ACHN (cell line): Measurements from ENCODE around the gene TGFA.
"Not testable (repeated sequence)": the region's sequence is repeated elsewhere in the genome, so short reads cannot be mapped to it uniquely, and the experiment has no call there.

ENCODE experiments used
- DNase-seq: peaks from one replicate; pipeline ENCODE4 v3.0.0-alpha.2; 2015
- in situ Hi-C: cut with HindIII; loops from 2 replicates; pipeline ENCODE4 v1.10.0; 2017; ENCODE audit warnings: low sequenced_read_pairs, low pct_ligation_motif_present, low pct_unique_long_range_greater_than_20kb

Gene TGFA

DNA sequence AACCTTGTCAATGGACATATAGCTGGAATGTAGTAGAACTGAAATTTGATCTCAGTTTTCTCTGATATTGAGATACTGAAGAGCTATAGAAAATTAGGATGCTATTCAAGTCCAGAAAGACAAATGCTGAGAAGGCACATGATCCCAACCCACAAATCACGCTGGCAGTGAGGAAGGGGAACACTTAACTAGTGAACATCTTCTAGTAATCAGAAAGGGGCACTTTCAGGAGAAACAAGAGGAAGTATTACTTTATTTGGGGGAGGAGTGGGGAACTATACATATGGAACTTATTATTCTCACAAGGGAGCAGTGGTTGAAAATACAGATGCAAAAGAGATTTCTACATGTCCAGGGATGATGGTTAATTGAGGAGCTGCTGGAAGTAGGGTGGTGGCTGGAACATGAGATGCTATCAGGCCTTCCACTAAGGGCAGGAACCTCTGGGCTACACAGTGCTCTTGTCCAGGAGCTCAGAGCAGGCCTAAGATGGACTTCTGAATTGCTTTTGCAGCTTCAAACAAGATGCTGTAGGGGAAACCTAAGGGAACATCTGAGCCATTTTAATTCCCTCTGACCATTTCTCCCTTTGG is 79.3 kb downstream of the TGFA start:
- no peak for DNase-seq
- in situ Hi-C loops = no loop called here

- in situ Hi-C loops = no loop called here
- no peak for DNase-seq
These were observed 80.4 kb downstream of the TGFA start for GRCh38 chr2:70473101-70473722.

GRCh38 chr2:70472221-70472890 is 81.3 kb downstream of the TGFA start:
- in situ Hi-C loops = no loop called here

GRCh38 chr2:70471129-70471528 is 82.5 kb downstream of the TGFA start:
- in situ Hi-C loops = no loop called here
- no peak for DNase-seq

More at GRCh38 chr2:70472221-70472890, 81.3 kb downstream of the TGFA start:
- no peak for DNase-seq

GRCh38 chr2:70469961-70470360 is 83.7 kb downstream of the TGFA start:
- no peak for DNase-seq
- in situ Hi-C loops = no loop called here

- in situ Hi-C loops = no loop called here
- DNase-seq = no peak
These were observed 84.2 kb downstream of the TGFA start for GRCh38 chr2:70469435-70469834.

DNA sequence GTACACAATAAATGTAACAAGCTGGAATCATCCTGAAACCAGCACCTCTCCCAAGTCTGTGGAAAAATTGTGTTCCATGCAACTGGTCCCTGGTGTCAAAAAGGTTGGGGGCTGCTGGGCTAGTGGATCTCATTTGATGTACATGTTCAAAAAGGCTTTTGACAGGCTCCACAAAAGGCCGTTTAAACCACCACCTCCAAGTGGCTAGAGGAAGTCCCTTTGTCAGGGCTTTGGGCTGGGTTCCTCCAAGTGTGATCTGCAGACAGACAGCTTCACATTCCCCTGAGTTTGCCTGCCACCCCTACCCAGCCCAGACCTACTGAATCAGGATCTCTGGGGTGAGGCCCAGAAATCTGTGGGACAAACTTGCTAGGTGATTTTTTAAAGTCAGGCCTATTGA is 84.7 kb downstream of the TGFA start:
- no peak for DNase-seq
- in situ Hi-C loops = no loop called here

- in situ Hi-C loops = no loop called here
- DNase-seq = no peak
These were observed 85.5 kb downstream of the TGFA start for GRCh38 chr2:70467831-70468779.

DNA sequence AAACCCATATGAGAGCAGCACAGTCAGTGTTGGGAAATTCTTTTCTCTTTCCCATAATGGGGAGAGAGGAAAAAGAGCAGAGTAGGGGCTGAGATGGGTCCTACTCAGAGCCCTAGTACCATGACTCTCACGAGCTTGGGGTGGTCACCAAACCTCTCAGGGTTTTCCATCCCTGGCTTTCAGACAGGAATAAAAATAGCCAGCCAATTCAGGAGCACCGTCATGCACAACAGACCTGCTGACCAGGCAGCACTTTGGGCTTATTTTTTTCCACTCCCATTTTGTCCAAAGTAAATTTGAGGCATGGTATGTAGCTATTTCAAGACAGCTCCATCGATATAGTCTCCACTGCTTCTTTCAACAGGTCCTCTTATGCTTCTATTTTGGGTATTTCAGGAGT is 86.4 kb downstream of the TGFA start:
- in situ Hi-C loops = no loop called here
- no peak for DNase-seq

DNA sequence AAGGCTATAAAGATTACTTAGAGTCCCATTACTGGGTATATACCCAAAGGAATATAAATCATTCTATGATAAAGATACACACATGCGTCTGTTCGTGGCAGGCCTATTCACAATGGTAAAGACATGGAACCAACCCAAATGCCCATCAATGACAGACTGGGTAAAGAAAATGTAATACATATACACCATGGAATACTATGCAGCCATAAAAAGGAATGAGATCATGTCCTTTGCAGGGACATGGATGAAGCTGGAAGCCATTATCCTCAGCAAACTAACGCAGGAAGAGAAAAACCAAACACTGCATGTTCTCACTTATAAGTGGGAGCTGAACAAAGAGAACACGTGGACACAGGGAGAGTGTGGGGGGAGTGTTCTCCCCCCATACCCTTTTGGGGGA is 87.0 kb downstream of the TGFA start:
- in situ Hi-C loops = not testable (repeated sequence)

GRCh38 chr2:70463997-70464396 is 89.6 kb downstream of the TGFA start:
- in situ Hi-C loops = no loop called here
- no peak for DNase-seq

More for the DNA sequence above, 87.0 kb downstream of the TGFA start:
- DNase-seq = not testable (repeated sequence)

DNA sequence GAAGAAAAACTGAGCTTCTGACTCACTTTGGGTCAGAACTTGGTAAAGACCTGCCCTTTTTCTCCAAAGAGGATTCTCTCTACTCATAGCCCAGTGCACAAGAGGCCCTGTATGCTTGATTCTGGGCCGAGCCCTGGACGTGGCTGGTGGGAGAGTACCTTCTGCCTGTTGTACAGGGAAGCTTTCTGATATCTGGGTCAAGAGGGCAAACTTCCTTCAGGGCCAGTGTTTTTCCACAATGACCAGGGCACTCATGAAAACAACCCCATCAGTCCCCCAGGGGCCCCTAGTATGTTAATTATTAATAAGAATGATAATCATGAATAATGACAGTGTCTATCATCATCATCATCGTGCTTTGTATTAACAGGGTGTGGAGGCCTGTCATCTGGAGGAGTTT is 90.0 kb downstream of the TGFA start:
- in situ Hi-C loops = no loop called here
- DNase-seq = no peak

GRCh38 chr2:70461981-70462876 is 91.4 kb downstream of the TGFA start:
- no peak for DNase-seq
- in situ Hi-C loops = no loop called here

DNA sequence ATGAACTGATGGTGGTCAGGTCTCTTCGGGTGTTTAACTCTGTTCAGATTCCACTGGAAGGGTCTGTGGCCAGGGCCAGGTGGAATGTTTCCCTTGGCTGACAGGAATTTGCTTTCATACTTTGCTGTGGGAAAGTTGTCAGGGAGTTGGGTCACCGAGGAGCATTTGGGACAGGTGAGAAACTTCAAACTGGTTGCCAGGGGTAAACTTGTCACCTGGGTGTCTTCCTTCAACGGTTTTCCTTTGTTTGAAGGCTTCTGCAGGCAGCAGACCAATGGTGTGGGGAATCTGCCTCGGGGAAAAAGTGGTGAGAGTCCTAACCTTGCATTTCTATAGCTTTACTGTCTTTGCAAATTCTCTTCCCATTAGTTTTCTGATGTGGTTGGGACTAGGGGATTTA is 92.2 kb downstream of the TGFA start:
- in situ Hi-C loops = no loop called here
- no peak for DNase-seq

DNA sequence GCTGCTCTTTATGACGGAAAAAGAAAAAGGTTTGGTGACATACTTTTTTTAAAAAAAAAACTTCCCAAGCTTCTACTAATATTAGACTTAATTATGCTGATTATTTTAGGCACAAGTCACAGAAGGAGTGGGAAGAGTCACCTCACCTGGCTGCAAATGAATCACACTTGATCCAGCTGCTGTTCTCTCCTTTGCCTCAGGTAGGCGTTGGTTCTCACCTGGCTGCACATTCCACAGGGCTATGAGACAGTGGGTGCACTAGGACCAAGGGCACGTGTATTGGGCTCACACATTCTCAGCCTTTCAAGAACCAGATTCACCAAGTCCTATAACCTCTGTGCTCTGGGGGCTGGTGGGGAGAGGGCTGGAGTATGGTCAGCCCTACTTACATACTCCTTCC is 93.3 kb downstream of the TGFA start:
- no peak for DNase-seq
- in situ Hi-C loops = no loop called here

DNA sequence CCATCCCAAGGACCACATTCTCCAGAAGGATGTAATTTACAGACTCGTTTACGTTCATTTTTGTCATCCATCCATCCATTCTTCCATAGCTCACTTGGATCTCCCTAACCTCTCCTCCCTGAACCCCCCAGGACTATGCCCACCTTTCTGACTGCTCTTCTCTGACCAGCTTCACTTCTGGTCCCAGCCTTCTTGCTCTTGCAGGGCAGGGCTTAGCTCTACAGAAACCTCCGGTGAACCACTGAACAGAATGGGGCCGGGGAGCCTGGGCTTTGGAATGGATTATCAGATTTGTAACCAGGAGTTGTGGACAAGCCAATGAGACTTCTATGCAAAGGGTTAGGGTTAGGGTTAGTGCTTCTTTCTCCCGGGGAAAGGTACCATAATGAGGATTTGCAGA is 95.0 kb downstream of the TGFA start:
- in situ Hi-C loops = no loop called here
- no peak for DNase-seq

DNA sequence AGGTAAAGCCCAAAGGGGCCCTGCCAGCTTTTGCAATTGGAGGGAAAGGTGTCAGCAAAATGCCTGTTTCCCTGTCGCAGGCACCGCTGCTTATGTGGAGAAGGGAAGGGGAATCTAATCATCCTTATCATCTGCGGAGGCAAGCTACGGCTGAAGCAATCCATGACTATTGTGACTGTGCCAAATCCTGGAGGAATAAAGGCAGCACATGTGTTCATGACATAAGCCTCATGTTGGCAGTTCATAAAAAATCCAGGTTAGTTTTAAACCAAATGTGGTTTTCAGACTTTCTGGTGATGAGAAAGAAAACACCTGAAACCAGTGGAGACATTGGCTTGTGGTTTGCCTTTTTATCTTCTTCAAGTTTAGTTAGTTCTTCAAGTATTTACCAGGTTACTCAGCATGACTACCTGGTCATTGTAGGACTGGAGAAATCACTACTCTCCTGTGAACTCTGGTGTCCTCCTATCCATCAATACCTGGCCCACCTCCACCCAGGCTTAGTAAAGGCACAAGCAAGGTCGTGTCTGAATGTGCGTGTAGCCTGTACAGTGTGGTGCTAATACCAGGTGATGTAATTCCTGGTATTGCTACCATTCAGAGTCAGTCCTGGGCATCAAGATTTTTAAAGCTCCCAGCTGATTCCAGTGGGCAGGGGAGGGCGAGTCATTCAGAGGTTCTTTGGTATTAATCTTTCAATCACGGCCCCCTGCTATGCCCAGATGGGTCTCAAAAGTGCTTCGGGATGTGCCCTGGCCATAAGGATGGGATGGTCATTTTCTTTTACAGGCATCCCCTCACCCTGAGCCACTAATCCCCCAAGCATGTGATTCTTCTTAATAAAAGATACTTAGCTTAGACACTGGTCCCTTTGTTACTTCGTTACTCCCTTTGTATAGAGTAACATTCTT is 96.8 kb downstream of the TGFA start:
- no peak for DNase-seq
- in situ Hi-C loops = no loop called here
